Activated CD4-positive, alpha-beta T cell treated with anti-CD3 and anti-CD28 coated beads for 36 hours (primary cell): ENCODE measurements around the gene TPCN1. TPM values are rescaled to one million over a fixed set of nuclear protein-coding genes. Genes with fewer than 3 reads are reported as not detected.
A peak's percentile ranks its signal among the peaks of the same experiment; 100 is the strongest.

ENCODE experiments used
- ATAC-seq: fragments of 200-7000 bp; cut with Tn5 transposase; one replicate; pipeline ENCODE4 v1.10.0; 2021; ENCODE audit warnings: mild to moderate bottlenecking, moderate library complexity
- CTCF ChIA-PET: fragments of 350-600 bp; sonication (Branson Sonifier 250); formaldehyde crosslinking; loops from one replicate; lab custom pipeline; 2021; ENCODE audit warnings: antibody characterized with exemption; lab: Charles Lee
- POLR2A ChIA-PET: fragments of 350-600 bp; sonication (Branson Sonifier 250); formaldehyde crosslinking; loops from one replicate; lab custom pipeline; 2021; ENCODE audit warnings: antibody characterized with exemption, inconsistent platforms; lab: Charles Lee
- DNase-seq: peaks from one replicate; pipeline ENCODE4 v3.0.0-alpha.2; 2020
- H3K27ac Mint-ChIP-seq: one replicate; pipeline ENCODE4 v1.8.0; 2021; ENCODE audit warnings: mixed read lengths
- H3K27me3 Mint-ChIP-seq: one replicate; pipeline ENCODE4 v1.8.0; 2021; ENCODE audit warnings: mixed read lengths
- H3K36me3 Mint-ChIP-seq: one replicate; pipeline ENCODE4 v1.8.0; 2021; ENCODE audit warnings: low read depth, mixed read lengths
- H3K4me1 Mint-ChIP-seq: one replicate; pipeline ENCODE4 v1.8.0; 2021; ENCODE audit warnings: mixed read lengths
- H3K4me3 Mint-ChIP-seq: one replicate; pipeline ENCODE4 v1.8.0; 2021; ENCODE audit warnings: mild to moderate bottlenecking, moderate library complexity, mixed read lengths
- H3K9me3 Mint-ChIP-seq: one replicate; pipeline ENCODE4 v1.8.0; 2021; ENCODE audit warnings: low read depth, mixed read lengths
- intact Hi-C, 2 experiments: fragments of 100-400 bp; cut with DNase I in 1 of 2; cut with micrococcal nuclease in 1 of 2; formaldehyde crosslinking; loops; one replicate each; pipeline versions ENCODE4 v1.14.2 to v1.15.1; 2022 to 2024; cut with DNase I, micrococcal nuclease
- total RNA-seq, 2 experiments: library from RNA; stranded (reverse); gene quantifications; one replicate each; pipeline ENCODE4 v1.2.3, GENCODE V29; 2021

TPCN1 gene
- total RNA-seq, 2 experiments from 2014 or later = 35.5 to 37.0 TPM

GRCh38 chr12:113249546-113249945 is 28.3 kb downstream of the TPCN1 start:
- H3K9me3 Mint-ChIP-seq = peaks cover 14% of the 10 kb centered on the region
- peaks cover 43% of the 10 kb centered on the region for H3K36me3 Mint-ChIP-seq

GRCh38 chr12:113250045-113250444 is 28.8 kb downstream of the TPCN1 start:
- Mint-ChIP-seq H3K36me3 (peaks cover 45% of the 10 kb centered on the region), H3K27me3 (no peaks in the 10 kb centered on the region), H3K9me3 (peaks cover 14% of the 10 kb centered on the region), H3K4me1 (no peaks in the 10 kb centered on the region), H3K27ac (no peak overlapping the region), H3K4me3 (no peak overlapping the region)
- no peak for DNase-seq
- ChIA-PET POLR2A (no interaction called here), CTCF (interaction anchor here (1.0 kb wide), 1 partner anchor 10 kb away, joined by 3 read pairs; no protein-coding TSS in a partner anchor)
- ATAC-seq = no peak
- intact Hi-C loops = no loop called here

More at GRCh38 chr12:113249546-113249945, 28.3 kb downstream of the TPCN1 start:
- no peak for ATAC-seq
- POLR2A ChIA-PET = no interaction called here
- intact Hi-C loops = no loop called here
- Mint-ChIP-seq H3K4me1 (peaks cover 5% of the 10 kb centered on the region), H3K4me3 (no peak overlapping the region), H3K27ac (no peak overlapping the region), H3K27me3 (no peaks in the 10 kb centered on the region)
- CTCF ChIA-PET = interaction anchor here (1.0 kb wide), 1 partner anchor 10 kb away, joined by 3 read pairs; no protein-coding TSS in a partner anchor
- no peak for DNase-seq

- peaks cover 36% of the 10 kb centered on the region for H3K36me3 Mint-ChIP-seq
- POLR2A ChIA-PET = no interaction called here
- DNase-seq = no peak
- H3K27me3 Mint-ChIP-seq = no peaks in the 10 kb centered on the region
- peaks cover 14% of the 10 kb centered on the region for H3K9me3 Mint-ChIP-seq
- no peak overlapping the region for H3K27ac Mint-ChIP-seq
- H3K4me3 Mint-ChIP-seq = no peak overlapping the region
- ATAC-seq = no peak
- CTCF ChIA-PET = interaction anchor here (0.6 to 0.8 kb wide), 3 partner anchors 10 to 304 kb away, joined by 3 to 4 read pairs (median 3); no protein-coding TSS in a partner anchor
- no peaks in the 10 kb centered on the region for H3K4me1 Mint-ChIP-seq
- intact Hi-C loops = no loop called here
Observed at GRCh38 chr12:113251404-113252070, 30.3 kb downstream of the TPCN1 start.

GRCh38 chr12:113252494-113252893 is 31.2 kb downstream of the TPCN1 start:
- H3K27me3 Mint-ChIP-seq = no peaks in the 10 kb centered on the region
- ATAC-seq (no peak), DNase-seq (no peak)
- H3K4me3 Mint-ChIP-seq = no peak overlapping the region
- H3K27ac Mint-ChIP-seq = no peak overlapping the region
- ChIA-PET CTCF (interaction anchor here (0.6 kb wide), 1 partner anchor 303 kb away, joined by 3 read pairs; no protein-coding TSS in a partner anchor), POLR2A (no interaction called here)
- H3K4me1 Mint-ChIP-seq = no peaks in the 10 kb centered on the region
- H3K36me3 Mint-ChIP-seq = peaks cover 36% of the 10 kb centered on the region
- H3K9me3 Mint-ChIP-seq = peaks cover 14% of the 10 kb centered on the region
- intact Hi-C loops = no loop called here

GRCh38 chr12:113253532-113254285 is 32.4 kb downstream of the TPCN1 start:
- Mint-ChIP-seq H3K9me3 (peaks cover 14% of the 10 kb centered on the region), H3K27ac (no peak overlapping the region), H3K4me1 (no peaks in the 10 kb centered on the region), H3K36me3 (peaks cover 36% of the 10 kb centered on the region), H3K4me3 (no peak overlapping the region), H3K27me3 (no peaks in the 10 kb centered on the region)
- intact Hi-C loops = no loop called here
- DNase-seq (no peak), ATAC-seq (no peak)
- POLR2A ChIA-PET = no interaction called here
- CTCF ChIA-PET = no interaction called here

- H3K4me1 Mint-ChIP-seq = peaks cover 2% of the 10 kb centered on the region
- no peak overlapping the region for H3K4me3 Mint-ChIP-seq
- no peak for DNase-seq
- ATAC-seq = no peak
- H3K27ac Mint-ChIP-seq = no peak overlapping the region
- intact Hi-C loops = no loop called here
- ChIA-PET POLR2A (no interaction called here), CTCF (interaction anchor here (0.8 to 1.1 kb wide), 3 partner anchors 12 to 122 kb away, joined by 3 read pairs; no protein-coding TSS in a partner anchor)
- peaks cover 38% of the 10 kb centered on the region for H3K36me3 Mint-ChIP-seq
- H3K9me3 Mint-ChIP-seq = peaks cover 14% of the 10 kb centered on the region
- no peaks in the 10 kb centered on the region for H3K27me3 Mint-ChIP-seq
Observed at GRCh38 chr12:113254298-113254697, 33.0 kb downstream of the TPCN1 start.

- Mint-ChIP-seq H3K27ac (no peak overlapping the region), H3K4me1 (peaks cover 24% of the 10 kb centered on the region), H3K9me3 (peaks cover 9% of the 10 kb centered on the region), H3K4me3 (no peak overlapping the region), H3K36me3 (peaks cover 36% of the 10 kb centered on the region), H3K27me3 (no peaks in the 10 kb centered on the region)
- CTCF ChIA-PET = interaction anchor here (0.6 to 0.7 kb wide), 2 partner anchors 130 to 265 kb away, joined by 3 to 4 read pairs; no protein-coding TSS in a partner anchor
- ATAC-seq (peak; percentile 67), DNase-seq (no peak)
- intact Hi-C loops = loop anchor here in 1 of 2 experiments (2.0 kb wide), 1 partner anchor 25 kb away; no protein-coding TSS in a partner anchor
- POLR2A ChIA-PET = interaction anchor here (0.8 to 1.1 kb wide), 2 partner anchors 20 to 25 kb away, joined by 3 to 4 read pairs; no protein-coding TSS in a partner anchor
Observed at GRCh38 chr12:113257564-113257963, 36.3 kb downstream of the TPCN1 start.

- CTCF ChIA-PET = interaction anchor here (0.6 kb wide), 2 partner anchors 62 to 149 kb away, joined by 3 read pairs; no protein-coding TSS in a partner anchor
- Mint-ChIP-seq H3K4me1 (peaks cover 38% of the 10 kb centered on the region), H3K9me3 (no peaks in the 10 kb centered on the region)
Observed at GRCh38 chr12:113260127-113260526, 38.9 kb downstream of the TPCN1 start.

GRCh38 chr12:113260636-113261300 is 39.5 kb downstream of the TPCN1 start:
- Mint-ChIP-seq H3K9me3 (no peaks in the 10 kb centered on the region), H3K27me3 (no peaks in the 10 kb centered on the region), H3K36me3 (peaks cover 30% of the 10 kb centered on the region), H3K27ac (peak overlapping the region; percentile 27), H3K4me3 (no peak overlapping the region), H3K4me1 (peaks cover 38% of the 10 kb centered on the region)
- POLR2A ChIA-PET = interaction anchor here (0.6 kb wide), 1 partner anchor 120 kb away, joined by 3 read pairs; no protein-coding TSS in a partner anchor
- CTCF ChIA-PET = interaction anchor here (0.6 kb wide), 2 partner anchors 63 to 150 kb away, joined by 3 read pairs; no protein-coding TSS in a partner anchor
- intact Hi-C loops = loop anchor here (5.0 kb wide), 3 partner anchors 38 to 63 kb away; partner anchors contain the start of gene TPCN1 (in 1 of the 2)
- no peak for DNase-seq
- ATAC-seq = no peak

More at GRCh38 chr12:113260127-113260526, 38.9 kb downstream of the TPCN1 start:
- ATAC-seq (no peak), DNase-seq (no peak)
- Mint-ChIP-seq H3K27me3 (no peaks in the 10 kb centered on the region), H3K27ac (peak overlapping the region; percentile 27), H3K36me3 (peaks cover 29% of the 10 kb centered on the region), H3K4me3 (no peak overlapping the region)
- POLR2A ChIA-PET = interaction anchor here (0.6 kb wide), 1 partner anchor 120 kb away, joined by 3 read pairs; no protein-coding TSS in a partner anchor
- intact Hi-C loops = loop anchor here (5.0 kb wide), 3 partner anchors 38 to 63 kb away; partner anchors contain the start of gene TPCN1 (in 1 of the 2)

- Mint-ChIP-seq H3K27ac (peak overlapping the region; percentile 79), H3K4me1 (peaks cover 38% of the 10 kb centered on the region), H3K4me3 (no peak overlapping the region), H3K27me3 (no peaks in the 10 kb centered on the region), H3K9me3 (no peaks in the 10 kb centered on the region), H3K36me3 (peaks cover 35% of the 10 kb centered on the region)
- DNase-seq (peak; percentile 63), ATAC-seq (peak; percentile 84)
- ChIA-PET POLR2A (no interaction called here), CTCF (interaction anchor here (0.6 to 0.7 kb wide), 2 partner anchors 10 to 39 kb away, joined by 3 to 4 read pairs; no protein-coding TSS in a partner anchor)
- intact Hi-C loops = loop anchor here (5.0 kb wide), 3 partner anchors 40 to 65 kb away; partner anchors contain the start of gene TPCN1 (in 1 of the 2)
Observed at GRCh38 chr12:113261847-113262470, 40.7 kb downstream of the TPCN1 start.
